PFSK-1 (cell line): ENCODE results near the gene KIRREL3.

ENCODE experiments used
- FOXP2 ChIP-seq: optimal IDR thresholded peaks from 2 replicates; pipeline ENCODE3; 2011; ENCODE audit warnings: borderline replicate concordance, control low read depth, inconsistent platforms; ENCODE audit not compliant: insufficient read depth; ENCODE audit errors: extremely low read length, extremely low read depth
- POLR2AphosphoS5 ChIP-seq: IDR thresholded peaks from 2 replicates; pipeline ENCODE4 v1.6.1; 2012; ENCODE audit warnings: low read depth, mild to moderate bottlenecking, control low read depth, low read length, moderate library complexity
- SIN3A ChIP-seq: IDR thresholded peaks from 2 replicates; pipeline ENCODE4 v1.6.1; 2012; ENCODE audit warnings: mild to moderate bottlenecking, low read length, moderate library complexity, borderline replicate concordance; ENCODE audit not compliant: insufficient read depth
- TAF1 ChIP-seq: IDR thresholded peaks from 2 replicates; pipeline ENCODE4 v1.6.1; 2012; ENCODE audit warnings: low read length, control low read depth, borderline replicate concordance; ENCODE audit not compliant: insufficient read depth
- TF ChIP-seq, protein P1 (sequence below), 2 experiments: IDR thresholded peaks; 2 replicates each; pipeline versions ENCODE4 v1.6.1 to v1.8.0; 2011 to 2012; ENCODE audit warnings: low read depth in 2 of 2, low read length in 2 of 2, control low read depth in 1 of 2, inconsistent platforms in 1 of 2, mild to moderate bottlenecking in 1 of 2, moderate library complexity in 1 of 2; ENCODE audit not compliant: insufficient read depth in 1 of 2

The KIRREL3 gene

DNA sequence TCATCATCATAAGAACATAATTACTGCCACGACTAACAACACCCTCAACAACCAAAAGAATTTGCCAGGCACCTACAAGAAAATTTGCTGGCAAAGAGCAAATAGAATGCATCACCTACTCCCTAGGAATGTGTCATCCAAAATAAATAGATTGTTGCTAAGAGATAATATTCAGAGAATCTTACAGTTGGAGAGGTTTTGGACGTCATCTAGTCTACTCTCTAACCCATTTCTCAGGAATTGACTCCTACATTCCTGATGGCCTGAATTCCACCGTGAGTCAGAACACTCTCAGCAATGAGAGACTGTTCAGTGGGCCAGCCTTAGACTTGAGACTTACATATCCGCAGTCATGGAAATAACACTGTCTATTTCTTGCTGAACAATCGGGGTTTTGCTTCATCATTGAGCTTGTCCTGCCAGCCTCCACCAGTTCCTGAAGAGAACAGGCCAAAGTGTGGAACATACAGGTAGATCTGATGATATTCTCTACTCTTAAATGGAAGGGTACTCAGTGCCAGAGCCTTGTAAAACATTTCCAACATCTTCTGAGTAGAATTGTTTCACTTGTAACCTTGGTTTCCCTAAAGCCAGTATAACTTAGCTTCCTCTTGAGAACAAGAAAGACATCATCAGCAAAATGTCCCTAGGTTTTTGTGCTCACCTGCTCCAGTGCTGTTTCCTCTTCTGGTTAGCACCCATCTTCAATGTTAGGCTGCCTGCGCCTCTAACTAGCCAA is 8.3 kb downstream of the KIRREL3 start:
- no peak for TF ChIP-seq TAF1
- TF ChIP-seq, protein P1, sequence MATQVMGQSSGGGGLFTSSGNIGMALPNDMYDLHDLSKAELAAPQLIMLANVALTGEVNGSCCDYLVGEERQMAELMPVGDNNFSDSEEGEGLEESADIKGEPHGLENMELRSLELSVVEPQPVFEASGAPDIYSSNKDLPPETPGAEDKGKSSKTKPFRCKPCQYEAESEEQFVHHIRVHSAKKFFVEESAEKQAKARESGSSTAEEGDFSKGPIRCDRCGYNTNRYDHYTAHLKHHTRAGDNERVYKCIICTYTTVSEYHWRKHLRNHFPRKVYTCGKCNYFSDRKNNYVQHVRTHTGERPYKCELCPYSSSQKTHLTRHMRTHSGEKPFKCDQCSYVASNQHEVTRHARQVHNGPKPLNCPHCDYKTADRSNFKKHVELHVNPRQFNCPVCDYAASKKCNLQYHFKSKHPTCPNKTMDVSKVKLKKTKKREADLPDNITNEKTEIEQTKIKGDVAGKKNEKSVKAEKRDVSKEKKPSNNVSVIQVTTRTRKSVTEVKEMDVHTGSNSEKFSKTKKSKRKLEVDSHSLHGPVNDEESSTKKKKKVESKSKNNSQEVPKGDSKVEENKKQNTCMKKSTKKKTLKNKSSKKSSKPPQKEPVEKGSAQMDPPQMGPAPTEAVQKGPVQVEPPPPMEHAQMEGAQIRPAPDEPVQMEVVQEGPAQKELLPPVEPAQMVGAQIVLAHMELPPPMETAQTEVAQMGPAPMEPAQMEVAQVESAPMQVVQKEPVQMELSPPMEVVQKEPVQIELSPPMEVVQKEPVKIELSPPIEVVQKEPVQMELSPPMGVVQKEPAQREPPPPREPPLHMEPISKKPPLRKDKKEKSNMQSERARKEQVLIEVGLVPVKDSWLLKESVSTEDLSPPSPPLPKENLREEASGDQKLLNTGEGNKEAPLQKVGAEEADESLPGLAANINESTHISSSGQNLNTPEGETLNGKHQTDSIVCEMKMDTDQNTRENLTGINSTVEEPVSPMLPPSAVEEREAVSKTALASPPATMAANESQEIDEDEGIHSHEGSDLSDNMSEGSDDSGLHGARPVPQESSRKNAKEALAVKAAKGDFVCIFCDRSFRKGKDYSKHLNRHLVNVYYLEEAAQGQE (IDR thresholded peaks at IDR 0.05; ENCODE audit: insufficient read depth in 1 of 2, low read depth in 2 of 2, low read length in 2 of 2): no peak
- no peak for TF ChIP-seq POLR2AphosphoS5
- TF ChIP-seq FOXP2: no peak
- no peak for TF ChIP-seq SIN3A

DNA sequence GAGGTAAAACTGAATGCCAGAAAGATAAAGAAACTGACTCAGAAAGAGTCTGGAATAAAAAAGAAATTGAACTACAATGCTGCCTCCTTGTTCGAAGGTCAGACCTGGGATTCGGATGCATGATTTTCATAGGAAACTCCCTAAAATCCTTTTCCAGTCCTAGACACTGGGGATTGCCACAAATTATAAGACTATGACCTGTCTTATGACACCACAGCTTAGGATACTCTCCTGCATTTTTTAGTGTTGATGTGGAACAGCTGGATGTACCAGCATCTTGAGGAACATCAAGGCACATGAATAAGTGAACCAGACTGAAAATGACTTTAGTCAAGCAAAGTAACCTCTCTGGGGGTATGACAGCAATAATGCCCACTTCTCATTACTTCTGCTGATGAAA is 9.0 kb downstream of the KIRREL3 start:
- TF ChIP-seq POLR2AphosphoS5 (no peak), FOXP2 (no peak), SIN3A (no peak), TAF1 (no peak)
- TF ChIP-seq, protein P1 (IDR thresholded peaks at IDR 0.05; ENCODE audit: insufficient read depth in 1 of 2, low read depth in 2 of 2, low read length in 2 of 2): no peak

DNA sequence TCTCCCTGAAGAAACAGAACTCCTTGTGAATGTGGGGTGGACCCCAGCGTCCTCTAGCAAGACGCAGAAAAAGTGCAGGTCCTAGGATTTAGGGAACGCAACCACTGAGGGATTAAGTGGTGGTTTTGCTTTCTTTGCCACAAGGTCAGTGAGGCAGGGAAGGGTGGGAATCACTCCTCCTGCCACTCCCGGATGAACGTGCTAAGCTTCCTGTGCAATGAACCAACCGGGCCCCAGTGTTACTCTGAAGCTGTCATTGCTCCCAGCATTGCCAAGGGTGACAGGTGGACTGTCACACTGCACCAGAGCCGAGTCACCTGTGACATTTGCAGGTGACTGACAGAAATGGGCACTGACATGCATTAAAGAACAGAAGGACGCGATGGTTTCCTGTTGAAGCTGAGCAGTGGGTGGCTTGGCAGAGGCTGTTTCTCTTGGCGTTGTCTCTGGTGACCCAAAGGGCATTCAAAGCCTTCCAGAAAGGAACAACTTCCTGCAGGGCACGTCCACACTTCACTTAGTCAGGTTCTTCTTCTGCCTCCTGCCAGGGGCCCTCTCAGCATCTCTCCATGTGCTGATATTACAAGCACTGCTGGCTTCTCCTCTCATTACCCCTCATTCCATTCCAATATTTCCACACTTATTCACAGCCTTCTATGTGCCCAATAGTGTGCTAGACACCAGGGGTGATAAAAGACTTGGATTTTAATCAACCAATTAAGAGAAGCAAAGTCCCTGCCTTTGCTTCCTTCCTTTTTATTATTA is 9.7 kb downstream of the KIRREL3 start:
- TF ChIP-seq FOXP2: peak; percentile 2
- TF ChIP-seq SIN3A: no peak
- TF ChIP-seq POLR2AphosphoS5: no peak

DNA sequence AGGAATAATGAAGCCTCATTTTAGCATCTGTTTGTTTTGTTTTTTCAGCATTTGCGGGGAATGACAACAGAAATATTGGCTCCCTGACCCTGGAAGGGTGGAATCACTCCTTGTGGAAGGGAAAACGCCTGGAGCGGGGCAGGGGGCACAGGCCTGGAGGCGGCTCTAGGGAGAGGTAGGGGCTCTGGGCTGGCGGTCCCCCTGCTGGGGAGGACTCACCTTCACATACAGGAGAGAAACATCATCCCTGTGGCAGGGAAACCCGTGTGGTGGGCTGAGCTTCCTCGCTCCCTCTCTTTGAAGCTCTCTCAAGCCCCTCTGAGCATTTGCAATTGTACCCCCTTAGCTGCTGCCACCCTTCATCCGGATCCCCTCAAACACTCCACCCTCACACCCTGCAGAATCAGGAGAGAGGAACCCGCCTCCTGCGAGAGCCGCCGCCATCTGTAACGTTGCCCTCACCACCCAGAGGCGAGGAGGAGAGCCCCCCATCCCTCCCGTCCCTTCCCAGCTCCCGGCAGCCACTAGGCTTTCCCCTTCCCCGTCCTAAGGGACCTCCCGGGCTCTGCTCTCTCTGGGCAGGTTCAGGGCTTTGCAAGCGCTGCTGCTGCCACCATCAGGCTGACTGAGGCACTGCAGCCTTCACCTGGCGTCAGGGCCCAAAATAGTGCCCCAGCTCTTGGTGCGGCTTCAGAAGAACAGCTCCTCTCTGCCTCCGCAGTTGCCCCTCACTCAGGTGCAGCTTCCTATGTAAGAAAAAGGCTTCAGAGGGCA is 10.4 kb downstream of the KIRREL3 start:
- TF ChIP-seq FOXP2 (peak; percentile 5), TAF1 (no peak)

DNA sequence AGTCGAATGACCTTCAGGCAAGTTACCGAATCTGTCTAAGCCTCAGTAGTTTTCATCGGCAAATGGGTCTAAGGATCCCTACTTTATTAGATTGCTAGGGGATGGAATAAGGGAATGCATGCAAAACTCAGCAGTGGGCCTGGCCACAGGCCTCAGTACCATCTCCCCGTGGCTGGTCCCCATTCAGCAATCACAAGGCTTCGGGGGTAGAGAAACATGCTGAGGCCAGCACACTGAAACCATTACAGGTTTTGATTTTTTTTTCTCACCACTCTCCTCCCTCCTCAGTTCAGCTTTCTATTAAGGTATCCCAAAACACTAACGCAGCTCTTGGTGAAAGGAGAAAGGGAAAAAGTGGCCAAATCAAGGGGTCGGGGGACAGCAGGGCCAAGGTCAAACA is 11.9 kb downstream of the KIRREL3 start:
- TF ChIP-seq, protein P1 (IDR thresholded peaks at IDR 0.05; ENCODE audit: insufficient read depth in 1 of 2, low read depth in 2 of 2, low read length in 2 of 2): no peak
- TF ChIP-seq POLR2AphosphoS5 (no peak), FOXP2 (no peak), SIN3A (no peak), TAF1 (no peak)

DNA sequence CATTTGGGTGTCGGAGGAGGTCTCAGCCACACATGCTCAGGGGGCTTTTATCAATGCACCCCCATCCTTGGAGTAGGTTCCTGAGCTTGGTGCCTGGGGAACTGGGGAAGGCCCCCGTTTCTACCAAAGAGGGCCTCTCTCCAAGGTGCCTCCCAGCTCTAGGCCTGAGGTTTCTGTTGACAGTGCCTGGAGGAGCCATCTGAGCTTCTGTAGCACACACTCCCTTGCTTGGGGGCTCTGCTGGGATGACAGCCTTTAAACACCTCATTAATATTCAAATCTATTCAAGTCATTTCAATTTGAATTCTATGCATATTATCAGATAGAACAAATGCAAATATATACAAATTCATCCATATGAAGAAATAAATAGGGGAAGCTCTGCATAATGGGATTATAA is 18.9 kb downstream of the KIRREL3 start:
- TF ChIP-seq FOXP2 (no peak), POLR2AphosphoS5 (no peak), SIN3A (no peak), TAF1 (no peak)
- TF ChIP-seq, protein P1 (IDR thresholded peaks at IDR 0.05; ENCODE audit: insufficient read depth in 1 of 2, low read depth in 2 of 2, low read length in 2 of 2): no peak
